DMS53 treated with DMSO at 0.1 percent for 48 hours (cell line): ENCODE results near the gene ADAMTS2.

Experiments
- DNase-seq: peaks from one replicate; lab custom pipeline; 2025; ENCODE audit not compliant: unreplicated experiment; lab: John Stamatoyannopoulos, UW

ADAMTS2 gene

GRCh38 chr5:179149278-179149677 is 196.0 kb downstream of the ADAMTS2 start:
- no peak for DNase-seq

- no peak for DNase-seq
Measured at GRCh38 chr5:179148703-179149170, 196.5 kb downstream of the ADAMTS2 start.

- no peak for DNase-seq
Measured at GRCh38 chr5:179147991-179148702, 197.1 kb downstream of the ADAMTS2 start.

GRCh38 chr5:179146277-179146676 is 199.0 kb downstream of the ADAMTS2 start:
- no peak for DNase-seq

GRCh38 chr5:179143446-179143845 is 201.8 kb downstream of the ADAMTS2 start:
- DNase-seq, result no peak

GRCh38 chr5:179142434-179143198 is 202.6 kb downstream of the ADAMTS2 start:
- DNase-seq, result no peak

GRCh38 chr5:179141867-179142266 is 203.4 kb downstream of the ADAMTS2 start:
- no peak for DNase-seq

- DNase-seq, result no peak
Measured at GRCh38 chr5:179140293-179140692, 205.0 kb downstream of the ADAMTS2 start.

- no peak for DNase-seq
Measured at GRCh38 chr5:179139936-179140235, 205.4 kb downstream of the ADAMTS2 start.

GRCh38 chr5:179139111-179139935 is 205.9 kb downstream of the ADAMTS2 start:
- no peak for DNase-seq

- no peak for DNase-seq
Measured at GRCh38 chr5:179138568-179138925, 206.7 kb downstream of the ADAMTS2 start.

GRCh38 chr5:179137643-179138567 is 207.4 kb downstream of the ADAMTS2 start:
- DNase-seq, result no peak

- no peak for DNase-seq
Measured at GRCh38 chr5:179137016-179137642, 208.1 kb downstream of the ADAMTS2 start.

- no peak for DNase-seq
Measured at GRCh38 chr5:179135441-179136215, 209.6 kb downstream of the ADAMTS2 start.

GRCh38 chr5:179135006-179135405 is 210.3 kb downstream of the ADAMTS2 start:
- DNase-seq, result no peak

- DNase-seq, result no peak
Measured at GRCh38 chr5:179134511-179134910, 210.8 kb downstream of the ADAMTS2 start.

- DNase-seq, result no peak
Measured at GRCh38 chr5:179132586-179133355, 212.5 kb downstream of the ADAMTS2 start.

- no peak for DNase-seq
Measured at GRCh38 chr5:179131886-179132585, 213.2 kb downstream of the ADAMTS2 start.
